ENCODE data around the gene LCOR.

DNA sequence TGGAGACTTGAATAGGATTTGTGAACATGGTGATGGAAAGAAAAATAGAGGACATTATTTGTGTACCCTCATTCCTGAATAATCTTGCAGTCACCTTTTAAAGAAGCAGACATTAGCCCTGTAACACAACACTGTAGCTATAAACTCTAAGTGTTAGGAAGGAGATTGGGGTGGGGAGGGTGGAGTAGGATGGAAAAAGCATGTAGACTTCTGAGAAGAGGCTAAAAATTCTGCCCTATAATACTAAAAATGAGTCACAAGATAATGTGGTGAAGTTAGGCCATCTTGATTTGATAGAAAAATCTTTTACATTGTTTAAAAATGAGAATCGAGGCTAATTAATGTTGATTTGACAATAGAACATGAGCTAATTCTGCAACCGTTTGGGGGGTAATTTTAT is 128.8 kb downstream of the LCOR start:
- TF ChIP-seq ZFP3 (CRISPR knock-in tag; IDR thresholded peaks at IDR 0.05) (no peak), ZFP30 (CRISPR knock-in tag; IDR thresholded peaks at IDR 0.05) (no peak), ZC3H10 (CRISPR knock-in tag; IDR thresholded peaks at IDR 0.05) (no peak), SNAI2 (CRISPR knock-in tag; IDR thresholded peaks at IDR 0.05) (no peak), ARNTL (CRISPR knock-in tag; IDR thresholded peaks at IDR 0.05; ENCODE audit: borderline replicate concordance, low read depth) (no peak), ZNF565 (CRISPR knock-in tag; conservative IDR thresholded peaks at IDR 0.05; ENCODE audit: low read depth) (no peak), ZNF8 (CRISPR knock-in tag; IDR thresholded peaks at IDR 0.05) (no peak), GLIS3 (CRISPR knock-in tag; IDR thresholded peaks at IDR 0.05) (no peak), TCF4 (CRISPR knock-in tag; IDR thresholded peaks at IDR 0.05; ENCODE audit: borderline replicate concordance) (no peak), BACH2 (CRISPR knock-in tag; IDR thresholded peaks at IDR 0.05; ENCODE audit: borderline replicate concordance) (no peak)
- TF ChIP-seq, protein P1, sequence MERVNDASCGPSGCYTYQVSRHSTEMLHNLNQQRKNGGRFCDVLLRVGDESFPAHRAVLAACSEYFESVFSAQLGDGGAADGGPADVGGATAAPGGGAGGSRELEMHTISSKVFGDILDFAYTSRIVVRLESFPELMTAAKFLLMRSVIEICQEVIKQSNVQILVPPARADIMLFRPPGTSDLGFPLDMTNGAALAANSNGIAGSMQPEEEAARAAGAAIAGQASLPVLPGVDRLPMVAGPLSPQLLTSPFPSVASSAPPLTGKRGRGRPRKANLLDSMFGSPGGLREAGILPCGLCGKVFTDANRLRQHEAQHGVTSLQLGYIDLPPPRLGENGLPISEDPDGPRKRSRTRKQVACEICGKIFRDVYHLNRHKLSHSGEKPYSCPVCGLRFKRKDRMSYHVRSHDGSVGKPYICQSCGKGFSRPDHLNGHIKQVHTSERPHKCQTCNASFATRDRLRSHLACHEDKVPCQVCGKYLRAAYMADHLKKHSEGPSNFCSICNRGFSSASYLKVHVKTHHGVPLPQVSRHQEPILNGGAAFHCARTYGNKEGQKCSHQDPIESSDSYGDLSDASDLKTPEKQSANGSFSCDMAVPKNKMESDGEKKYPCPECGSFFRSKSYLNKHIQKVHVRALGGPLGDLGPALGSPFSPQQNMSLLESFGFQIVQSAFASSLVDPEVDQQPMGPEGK (CRISPR knock-in tag; IDR thresholded peaks at IDR 0.05; ENCODE audit: borderline replicate concordance): no peak
- TF ChIP-seq, protein P2, sequence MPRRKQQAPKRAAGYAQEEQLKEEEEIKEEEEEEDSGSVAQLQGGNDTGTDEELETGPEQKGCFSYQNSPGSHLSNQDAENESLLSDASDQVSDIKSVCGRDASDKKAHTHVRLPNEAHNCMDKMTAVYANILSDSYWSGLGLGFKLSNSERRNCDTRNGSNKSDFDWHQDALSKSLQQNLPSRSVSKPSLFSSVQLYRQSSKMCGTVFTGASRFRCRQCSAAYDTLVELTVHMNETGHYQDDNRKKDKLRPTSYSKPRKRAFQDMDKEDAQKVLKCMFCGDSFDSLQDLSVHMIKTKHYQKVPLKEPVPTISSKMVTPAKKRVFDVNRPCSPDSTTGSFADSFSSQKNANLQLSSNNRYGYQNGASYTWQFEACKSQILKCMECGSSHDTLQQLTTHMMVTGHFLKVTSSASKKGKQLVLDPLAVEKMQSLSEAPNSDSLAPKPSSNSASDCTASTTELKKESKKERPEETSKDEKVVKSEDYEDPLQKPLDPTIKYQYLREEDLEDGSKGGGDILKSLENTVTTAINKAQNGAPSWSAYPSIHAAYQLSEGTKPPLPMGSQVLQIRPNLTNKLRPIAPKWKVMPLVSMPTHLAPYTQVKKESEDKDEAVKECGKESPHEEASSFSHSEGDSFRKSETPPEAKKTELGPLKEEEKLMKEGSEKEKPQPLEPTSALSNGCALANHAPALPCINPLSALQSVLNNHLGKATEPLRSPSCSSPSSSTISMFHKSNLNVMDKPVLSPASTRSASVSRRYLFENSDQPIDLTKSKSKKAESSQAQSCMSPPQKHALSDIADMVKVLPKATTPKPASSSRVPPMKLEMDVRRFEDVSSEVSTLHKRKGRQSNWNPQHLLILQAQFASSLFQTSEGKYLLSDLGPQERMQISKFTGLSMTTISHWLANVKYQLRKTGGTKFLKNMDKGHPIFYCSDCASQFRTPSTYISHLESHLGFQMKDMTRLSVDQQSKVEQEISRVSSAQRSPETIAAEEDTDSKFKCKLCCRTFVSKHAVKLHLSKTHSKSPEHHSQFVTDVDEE (CRISPR knock-in tag; IDR thresholded peaks at IDR 0.05): no peak
- TF ChIP-seq, protein P3, sequence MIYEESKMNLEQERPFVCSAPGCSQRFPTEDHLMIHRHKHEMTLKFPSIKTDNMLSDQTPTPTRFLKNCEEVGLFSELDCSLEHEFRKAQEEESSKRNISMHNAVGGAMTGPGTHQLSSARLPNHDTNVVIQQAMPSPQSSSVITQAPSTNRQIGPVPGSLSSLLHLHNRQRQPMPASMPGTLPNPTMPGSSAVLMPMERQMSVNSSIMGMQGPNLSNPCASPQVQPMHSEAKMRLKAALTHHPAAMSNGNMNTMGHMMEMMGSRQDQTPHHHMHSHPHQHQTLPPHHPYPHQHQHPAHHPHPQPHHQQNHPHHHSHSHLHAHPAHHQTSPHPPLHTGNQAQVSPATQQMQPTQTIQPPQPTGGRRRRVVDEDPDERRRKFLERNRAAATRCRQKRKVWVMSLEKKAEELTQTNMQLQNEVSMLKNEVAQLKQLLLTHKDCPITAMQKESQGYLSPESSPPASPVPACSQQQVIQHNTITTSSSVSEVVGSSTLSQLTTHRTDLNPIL (CRISPR knock-in tag; IDR thresholded peaks at IDR 0.05; ENCODE audit: low read depth): no peak

All from SK-N-SH treated with all-trans-retinoic acid at 6 μM for 48 hours (cell line).